Endodermal cell (in vitro differentiated cells): ENCODE results near the gene AGFG1. TPM values are rescaled to one million over a fixed set of nuclear protein-coding genes. Genes with fewer than 3 reads are reported as not detected.

ENCODE experiments used
- DNase-seq: peaks from one replicate; pipeline ENCODE4 v3.0.0-alpha.2; 2017
- H3K27ac ChIP-seq: 2 replicates; pipeline ENCODE4 v1.5.1; 2013; ENCODE audit warnings: mild to moderate bottlenecking, low read depth, low read length, moderate library complexity
- H3K27me3 ChIP-seq: 2 replicates; pipeline ENCODE4 v1.6.1; 2013; ENCODE audit warnings: mild to moderate bottlenecking, low read length, moderate library complexity; ENCODE audit not compliant: insufficient read depth, control insufficient read depth, poor library complexity, severe bottlenecking
- H3K36me3 ChIP-seq: 2 replicates; pipeline ENCODE4 v1.7.0; 2013; ENCODE audit warnings: mild to moderate bottlenecking, low read length, moderate library complexity; ENCODE audit not compliant: control insufficient read depth, insufficient read depth
- H3K4me1 ChIP-seq: one replicate; pipeline ENCODE4 v1.7.0; 2013; ENCODE audit warnings: low read length; ENCODE audit not compliant: control insufficient read depth, insufficient read depth
- H3K4me3 ChIP-seq: 2 replicates; pipeline ENCODE4 v1.5.1; 2013; ENCODE audit warnings: mild to moderate bottlenecking, low read length, moderate library complexity
- H3K9ac ChIP-seq: 2 replicates; pipeline ENCODE4 v1.6.1; 2013; ENCODE audit warnings: mild to moderate bottlenecking, low read length, moderate library complexity; ENCODE audit not compliant: poor library complexity, severe bottlenecking; ENCODE audit errors: extremely low read depth
- H3K9me3 ChIP-seq: 2 replicates; pipeline ENCODE4 v1.6.1; 2013; ENCODE audit warnings: mild to moderate bottlenecking, low read length, moderate library complexity; ENCODE audit not compliant: control insufficient read depth
- H3K27ac Mint-ChIP-seq: 2 replicates; pipeline ENCODE4 v1.8.0; 2020; ENCODE audit warnings: mixed read lengths
- H3K27me3 Mint-ChIP-seq: 2 replicates; pipeline ENCODE4 v1.8.0; 2021; ENCODE audit warnings: mild to moderate bottlenecking, mixed read lengths; ENCODE audit not compliant: insufficient read depth
- H3K36me3 Mint-ChIP-seq: 2 replicates; pipeline ENCODE4 v1.8.0; 2020; ENCODE audit warnings: low read depth, mixed read lengths
- H3K4me1 Mint-ChIP-seq: 2 replicates; pipeline ENCODE4 v1.8.0; 2020; ENCODE audit warnings: mixed read lengths
- H3K4me3 Mint-ChIP-seq: 2 replicates; pipeline ENCODE4 v1.8.0; 2020; ENCODE audit warnings: mild to moderate bottlenecking, moderate library complexity, mixed read lengths
- H3K9me3 Mint-ChIP-seq: 2 replicates; pipeline ENCODE4 v1.8.0; 2020; ENCODE audit warnings: mild to moderate bottlenecking, mixed read lengths
- WGBS, 2 experiments: methylation state at CpG; one replicate each; pipeline versions ENCODE4 v1.1.5 to v1.1.7; 2013; ENCODE audit warnings: missing lambda C conversion rate in 2 of 2, mixed read lengths in 1 of 2; ENCODE audit not compliant: insufficient coverage in 1 of 2, insufficient read length in 1 of 2; 5-methylcytosine and 5-hydroxymethylcytosine counted together
- total RNA-seq, 2 donors: library from RNA; stranded (reverse); fragmentation: NEBNext Ultra II Directional in 1 of 2; extraction: Animal tissue kit (Norgen Biotek cat#: 25700) in 1 of 2; gene quantifications; 2 replicates in 1 of 2; 3 replicates in 1 of 2; pipeline ENCODE4 v1.2.1, GENCODE V29; 2021
- TF ChIP-seq, protein P1 (sequence below): fragments of 200-600 bp; sonication (generic); conservative IDR thresholded peaks from 2 replicates; pipeline ENCODE4 v1.5.0; 2021; ENCODE audit warnings: antibody characterized with exemption, mild to moderate bottlenecking

AGFG1 gene
- total RNA-seq, 2 donors from 2014 or later: 90.3 to 92.0 TPM

GRCh38 chr2:227486688-227487087, 14.7 kb downstream of the AGFG1 start:
- 94 to 100% methylated on average over 1 of the region's 2 CpGs for WGBS, 2 experiments
- Histone ChIP-seq H3K9me3 (peaks cover 22% of the 10 kb centered on the region), H3K36me3 (peaks cover 3% of the 10 kb centered on the region), H3K4me1 (no peaks in the 10 kb centered on the region), H3K9ac (no peak overlapping the region), H3K4me3 (no peak overlapping the region), H3K27ac (no peak overlapping the region), H3K27me3 (no peaks in the 10 kb centered on the region)
- peaks cover 14% of the 10 kb centered on the region for H3K36me3 Mint-ChIP-seq
- H3K27ac Mint-ChIP-seq: no peak overlapping the region
- H3K4me3 Mint-ChIP-seq: no peak overlapping the region
- H3K4me1 Mint-ChIP-seq: peaks cover 3% of the 10 kb centered on the region
- peaks cover 21% of the 10 kb centered on the region for H3K9me3 Mint-ChIP-seq
- DNase-seq: no peak
- H3K27me3 Mint-ChIP-seq: no peaks in the 10 kb centered on the region
- TF ChIP-seq, protein P1, sequence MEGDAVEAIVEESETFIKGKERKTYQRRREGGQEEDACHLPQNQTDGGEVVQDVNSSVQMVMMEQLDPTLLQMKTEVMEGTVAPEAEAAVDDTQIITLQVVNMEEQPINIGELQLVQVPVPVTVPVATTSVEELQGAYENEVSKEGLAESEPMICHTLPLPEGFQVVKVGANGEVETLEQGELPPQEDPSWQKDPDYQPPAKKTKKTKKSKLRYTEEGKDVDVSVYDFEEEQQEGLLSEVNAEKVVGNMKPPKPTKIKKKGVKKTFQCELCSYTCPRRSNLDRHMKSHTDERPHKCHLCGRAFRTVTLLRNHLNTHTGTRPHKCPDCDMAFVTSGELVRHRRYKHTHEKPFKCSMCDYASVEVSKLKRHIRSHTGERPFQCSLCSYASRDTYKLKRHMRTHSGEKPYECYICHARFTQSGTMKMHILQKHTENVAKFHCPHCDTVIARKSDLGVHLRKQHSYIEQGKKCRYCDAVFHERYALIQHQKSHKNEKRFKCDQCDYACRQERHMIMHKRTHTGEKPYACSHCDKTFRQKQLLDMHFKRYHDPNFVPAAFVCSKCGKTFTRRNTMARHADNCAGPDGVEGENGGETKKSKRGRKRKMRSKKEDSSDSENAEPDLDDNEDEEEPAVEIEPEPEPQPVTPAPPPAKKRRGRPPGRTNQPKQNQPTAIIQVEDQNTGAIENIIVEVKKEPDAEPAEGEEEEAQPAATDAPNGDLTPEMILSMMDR: no peak

DNA sequence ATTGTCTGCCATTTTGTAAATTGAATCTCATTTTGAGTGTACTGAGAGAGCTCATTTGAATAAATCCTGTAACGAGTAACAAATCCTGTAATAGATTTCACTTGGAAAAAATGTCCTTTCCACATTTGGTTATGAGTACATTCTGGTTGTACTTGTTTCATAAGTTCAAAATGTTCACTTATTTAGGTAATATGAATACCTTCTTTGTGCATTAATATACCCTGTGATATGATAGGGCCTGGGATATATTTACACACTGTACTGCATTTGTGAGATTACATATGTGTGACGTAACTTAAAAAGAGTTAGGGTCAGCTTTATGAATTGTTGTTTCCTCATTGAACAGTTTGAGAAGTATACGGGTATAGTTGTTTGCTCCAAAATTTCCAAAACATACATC, 16.1 kb downstream of the AGFG1 start:
- H3K4me3 ChIP-seq: no peak overlapping the region
- peaks cover 22% of the 10 kb centered on the region for H3K9me3 ChIP-seq
- Mint-ChIP-seq H3K36me3 (peaks cover 17% of the 10 kb centered on the region), H3K4me3 (no peak overlapping the region), H3K4me1 (peaks cover 8% of the 10 kb centered on the region), H3K9me3 (peaks cover 21% of the 10 kb centered on the region), H3K27me3 (no peaks in the 10 kb centered on the region), H3K27ac (no peak overlapping the region)
- H3K36me3 ChIP-seq: peaks cover 8% of the 10 kb centered on the region
- TF ChIP-seq, protein P1: no peak
- DNase-seq: no peak
- H3K4me1 ChIP-seq: no peaks in the 10 kb centered on the region
- no peaks in the 10 kb centered on the region for H3K27me3 ChIP-seq
- WGBS, 2 experiments: 97 to 100% methylated on average over 1 to 2 of the region's 3 CpGs
- no peak overlapping the region for H3K9ac ChIP-seq
- H3K27ac ChIP-seq: no peak overlapping the region

- H3K4me3 ChIP-seq: no peak overlapping the region
- Mint-ChIP-seq H3K4me3 (no peak overlapping the region), H3K9me3 (peaks cover 2% of the 10 kb centered on the region), H3K27me3 (no peaks in the 10 kb centered on the region), H3K36me3 (peaks cover 12% of the 10 kb centered on the region), H3K27ac (no peak overlapping the region), H3K4me1 (peaks cover 10% of the 10 kb centered on the region)
- H3K36me3 ChIP-seq: peaks cover 32% of the 10 kb centered on the region
- no peak overlapping the region for H3K27ac ChIP-seq
- H3K4me1 ChIP-seq: no peaks in the 10 kb centered on the region
- DNase-seq: no peak
- no peak overlapping the region for H3K9ac ChIP-seq
- H3K9me3 ChIP-seq: no peaks in the 10 kb centered on the region
- TF ChIP-seq, protein P1: no peak
- H3K27me3 ChIP-seq: no peaks in the 10 kb centered on the region
- WGBS, 2 experiments: no CpG with 5 or more reads among the region's 3 CpGs
Measured at GRCh38 chr2:227491386-227491785, 19.4 kb downstream of the AGFG1 start.
